ENCODE data around the gene ARL17B. TPM values are rescaled to one million over a fixed set of nuclear protein-coding genes. Genes with fewer than 3 reads are reported as not detected.
"Not testable (repeated sequence)": the region's sequence is repeated elsewhere in the genome, so short reads cannot be mapped to it uniquely, and the experiment has no call there.

ARL17B gene
- total RNA-seq (2021) (24.0 to 29.5 TPM (median 28.3 TPM) in 3 replicates), Bru-seq, nascent RNA (percentile 59 among the genes with signal in this experiment)
- long read RNA-seq, experiment 1, transcript ARL17B-207 (5 exons, 731 nt), result minor isoform, 9 of 62 reads
- long read RNA-seq, experiment 1, transcript ARL17B-202 (4 exons, 743 nt), result major isoform, 20 of 62 reads
- long read RNA-seq, experiment 1, partial matches to known transcripts, result 2 of 62 reads
- long read RNA-seq, experiment 1, other reads (novel, unspliced or antisense), result 26 of 62 reads
- long read RNA-seq, experiment 2, partial matches to known transcripts, result 1 of 12 reads
- long read RNA-seq, experiment 2, other reads (novel, unspliced or antisense), result 8 of 12 reads
- long read RNA-seq, experiment 3, transcript ARL17B-207 (5 exons, 731 nt), result major isoform, 7 of 23 reads
- long read RNA-seq, experiment 3, partial matches to known transcripts, result 0 of 23 reads
- long read RNA-seq, experiment 3, other reads (novel, unspliced or antisense), result 11 of 23 reads

- DNase-seq (ENCODE audit: low spot score) (peak; percentile 82), ATAC-seq (peak; percentile 96)
- H3K4me1 Mint-ChIP-seq; H3K27ac Mint-ChIP-seq; POLR2A ChIA-PET; H3K4me3 Mint-ChIP-seq; H3K27me3 Mint-ChIP-seq (ENCODE audit: low read depth); H3K9me3 Mint-ChIP-seq; CTCF ChIA-PET; H3K36me3 Mint-ChIP-seq: not testable (repeated sequence)
Measured at GRCh38 chr17:46361755-46362154, at the start of gene ARL17B. TSS of gene ARL17B (minus strand) at chr17:46361766. CDS start at chr17:46358397, 3,369 bp downstream.

DNA sequence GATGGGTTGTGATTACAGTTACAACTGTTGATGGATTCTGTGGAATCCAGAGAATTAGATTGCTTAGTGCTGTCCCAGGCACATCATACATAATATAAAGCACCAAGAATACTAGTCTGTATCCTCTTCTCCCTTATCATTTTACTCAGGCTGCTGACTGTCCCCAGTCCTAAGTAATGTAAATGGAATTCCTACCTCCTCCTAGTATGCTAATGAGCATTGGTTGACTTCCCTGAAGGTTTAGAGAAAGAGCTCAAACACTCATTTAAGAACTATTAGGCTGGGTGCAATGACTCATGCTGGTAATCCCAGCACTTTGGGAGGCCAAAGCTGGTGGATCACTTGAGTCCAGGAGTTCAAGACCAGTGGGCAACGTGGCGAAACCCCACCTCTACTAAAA is 48.3 kb upstream of the ARL17B start:
- H3K4me3 Mint-ChIP-seq; H3K36me3 Mint-ChIP-seq; DNase-seq (ENCODE audit: low spot score); H3K9me3 Mint-ChIP-seq; POLR2A ChIA-PET; H3K27ac Mint-ChIP-seq; CTCF ChIA-PET; H3K4me1 Mint-ChIP-seq; H3K27me3 Mint-ChIP-seq (ENCODE audit: low read depth): not testable (repeated sequence)
- ATAC-seq, result peak; percentile 99

DNA sequence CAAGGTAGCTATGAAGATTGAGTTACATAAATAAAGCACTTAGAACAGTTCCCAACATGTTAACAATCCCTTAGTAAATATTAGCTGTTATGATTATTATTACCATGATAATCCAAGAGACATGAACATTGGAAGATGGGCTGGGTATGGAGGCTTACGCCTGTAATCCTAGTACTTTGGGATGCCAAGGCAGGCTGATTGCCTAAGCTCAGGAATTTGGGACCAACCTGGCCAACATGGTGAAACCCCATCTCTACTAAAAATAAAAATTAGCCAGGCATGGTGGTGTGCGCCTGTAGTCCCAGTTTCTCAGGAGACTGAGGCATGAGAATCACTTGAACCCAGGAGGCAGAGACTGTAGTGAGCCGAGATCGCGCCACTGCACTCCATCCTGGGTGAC is 45.6 kb upstream of the ARL17B start:
- DNase-seq (ENCODE audit: low spot score); H3K27ac Mint-ChIP-seq; H3K4me3 Mint-ChIP-seq; H3K4me1 Mint-ChIP-seq; H3K27me3 Mint-ChIP-seq (ENCODE audit: low read depth); POLR2A ChIA-PET; ATAC-seq; H3K36me3 Mint-ChIP-seq; H3K9me3 Mint-ChIP-seq; CTCF ChIA-PET: not testable (repeated sequence)

DNA sequence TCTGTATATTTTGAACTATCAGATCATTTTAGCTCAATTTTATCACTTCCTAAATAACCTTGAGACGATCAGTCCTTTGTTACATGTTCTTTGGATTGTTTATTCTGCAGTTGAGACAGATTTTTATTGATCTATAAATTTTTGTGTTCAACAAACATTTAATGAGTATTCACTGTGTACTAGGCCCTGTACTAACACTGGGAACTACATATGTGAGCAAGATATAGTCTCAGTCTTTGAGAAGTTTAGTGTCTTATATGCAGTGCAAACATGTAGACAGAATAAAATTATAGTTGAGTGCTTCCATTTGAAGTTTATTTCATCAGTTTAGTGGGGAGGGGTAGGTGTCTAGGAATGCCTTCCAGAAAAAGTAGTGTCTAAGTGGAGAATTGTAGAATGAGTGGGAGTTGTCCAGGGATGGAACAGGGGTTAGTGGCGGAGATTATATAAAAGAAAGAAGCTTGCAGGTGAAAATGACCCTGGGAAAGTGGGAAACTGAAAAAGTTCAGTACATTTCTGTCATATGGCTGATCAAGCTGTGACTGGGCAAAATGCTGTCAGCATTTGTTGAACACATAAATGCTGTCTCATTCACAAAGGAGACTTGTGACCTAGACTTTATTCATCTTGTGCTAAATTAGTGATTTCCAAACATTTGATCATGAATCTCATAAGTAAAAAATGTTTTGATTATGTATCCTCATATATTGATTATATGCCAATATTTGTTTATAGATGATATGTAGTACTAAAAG is 39.6 kb upstream of the ARL17B start:
- H3K27me3 Mint-ChIP-seq (ENCODE audit: low read depth); H3K36me3 Mint-ChIP-seq; H3K4me1 Mint-ChIP-seq; ATAC-seq; DNase-seq (ENCODE audit: low spot score); CTCF ChIA-PET; H3K9me3 Mint-ChIP-seq; H3K4me3 Mint-ChIP-seq; POLR2A ChIA-PET; H3K27ac Mint-ChIP-seq: not testable (repeated sequence)

DNA sequence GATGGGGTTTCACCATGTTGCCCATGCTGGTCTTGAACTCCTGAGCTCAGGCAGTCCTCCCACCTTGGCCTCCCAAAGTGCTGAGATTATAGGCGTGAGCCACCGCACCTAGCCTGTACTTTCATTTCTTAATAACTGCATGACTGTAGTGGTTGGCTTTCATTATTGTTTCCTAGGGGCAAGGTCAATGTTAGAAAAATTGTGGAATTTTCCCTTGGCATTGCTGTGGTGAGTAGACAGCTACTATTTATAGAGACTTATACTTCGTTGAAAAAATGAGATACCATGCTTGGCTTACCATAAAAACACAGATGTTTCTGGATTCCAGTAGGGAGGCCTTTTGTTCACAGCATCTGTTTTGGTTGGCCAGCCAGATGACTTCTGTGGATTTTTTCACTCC is 39.0 kb upstream of the ARL17B start:
- H3K27me3 Mint-ChIP-seq (ENCODE audit: low read depth); H3K4me3 Mint-ChIP-seq; H3K27ac Mint-ChIP-seq; H3K4me1 Mint-ChIP-seq; ATAC-seq; CTCF ChIA-PET; H3K36me3 Mint-ChIP-seq; DNase-seq (ENCODE audit: low spot score); POLR2A ChIA-PET; H3K9me3 Mint-ChIP-seq: not testable (repeated sequence)

- H3K4me1 Mint-ChIP-seq; CTCF ChIA-PET; H3K36me3 Mint-ChIP-seq; H3K27ac Mint-ChIP-seq; DNase-seq (ENCODE audit: low spot score); H3K4me3 Mint-ChIP-seq; H3K27me3 Mint-ChIP-seq (ENCODE audit: low read depth); POLR2A ChIA-PET; H3K9me3 Mint-ChIP-seq; ATAC-seq: not testable (repeated sequence)
Measured at GRCh38 chr17:46399993-46400392, 38.4 kb upstream of the ARL17B start.

GRCh38 chr17:46396292-46396691 is 34.7 kb upstream of the ARL17B start:
- ATAC-seq; H3K9me3 Mint-ChIP-seq; CTCF ChIA-PET; DNase-seq (ENCODE audit: low spot score); H3K36me3 Mint-ChIP-seq; H3K4me1 Mint-ChIP-seq; POLR2A ChIA-PET; H3K27me3 Mint-ChIP-seq (ENCODE audit: low read depth); H3K27ac Mint-ChIP-seq; H3K4me3 Mint-ChIP-seq: not testable (repeated sequence)

DNA sequence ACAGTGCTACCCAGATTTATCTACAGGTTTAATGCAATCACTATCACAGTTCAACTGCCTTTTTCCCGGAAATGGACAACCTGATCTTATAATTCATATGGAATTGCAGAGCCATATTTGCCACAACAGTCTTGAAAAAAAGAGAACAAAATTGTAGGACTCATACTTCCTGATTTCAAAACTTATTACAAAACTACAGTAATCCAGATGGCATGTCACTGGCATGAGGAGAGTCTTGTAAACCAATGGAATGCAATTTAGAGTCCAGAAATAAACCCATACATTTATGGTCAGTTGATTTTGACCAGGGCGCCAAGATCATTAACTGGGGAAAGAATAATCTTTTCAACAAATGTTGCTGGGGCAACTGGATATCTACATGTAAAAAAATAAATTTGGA is 32.1 kb upstream of the ARL17B start:
- POLR2A ChIA-PET; CTCF ChIA-PET; ATAC-seq; DNase-seq (ENCODE audit: low spot score); H3K9me3 Mint-ChIP-seq; H3K27me3 Mint-ChIP-seq (ENCODE audit: low read depth); H3K4me1 Mint-ChIP-seq; H3K4me3 Mint-ChIP-seq; H3K36me3 Mint-ChIP-seq; H3K27ac Mint-ChIP-seq: not testable (repeated sequence)

DNA sequence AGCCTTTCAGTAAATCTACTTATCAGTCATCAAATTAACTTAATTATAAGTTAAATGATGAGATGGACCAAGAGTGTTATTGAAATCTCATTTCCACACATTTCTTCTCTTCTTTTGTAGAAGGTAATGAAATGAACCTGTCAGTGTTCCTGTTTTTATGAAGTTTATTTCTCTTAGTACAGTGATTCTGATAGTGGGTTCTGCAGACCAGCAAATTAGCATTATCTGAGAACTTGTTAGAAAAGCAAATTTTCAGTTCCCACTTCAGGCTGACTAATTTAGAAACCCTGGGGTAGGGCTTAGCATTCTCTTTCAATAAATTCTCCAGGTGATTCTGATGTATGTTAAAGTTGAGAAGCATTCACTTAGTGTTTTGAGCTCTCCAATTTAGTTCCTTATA is 23.9 kb upstream of the ARL17B start:
- ATAC-seq; CTCF ChIA-PET; POLR2A ChIA-PET; H3K9me3 Mint-ChIP-seq; H3K36me3 Mint-ChIP-seq; DNase-seq (ENCODE audit: low spot score); H3K4me3 Mint-ChIP-seq; H3K27ac Mint-ChIP-seq; H3K27me3 Mint-ChIP-seq (ENCODE audit: low read depth); H3K4me1 Mint-ChIP-seq: not testable (repeated sequence)

DNA sequence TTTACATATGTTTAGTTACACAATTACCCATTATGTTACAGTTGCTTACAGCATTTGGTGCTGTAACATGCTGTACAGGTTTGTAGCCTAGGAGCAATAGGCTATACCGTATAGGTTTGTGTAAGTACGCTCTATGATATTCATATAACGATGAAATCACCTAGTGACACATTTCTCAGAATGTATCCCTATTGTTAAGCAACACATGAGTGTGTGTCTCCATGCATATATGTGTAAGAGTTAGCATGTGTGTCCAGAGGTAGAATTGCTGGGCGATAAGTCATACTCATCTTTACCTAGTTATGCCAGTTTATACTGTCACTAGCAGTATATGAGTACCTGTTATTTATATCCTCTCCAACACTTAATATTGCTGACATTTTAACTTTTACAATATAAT is 21.6 kb upstream of the ARL17B start:
- POLR2A ChIA-PET; H3K4me3 Mint-ChIP-seq; DNase-seq (ENCODE audit: low spot score); H3K36me3 Mint-ChIP-seq; H3K27me3 Mint-ChIP-seq (ENCODE audit: low read depth); H3K27ac Mint-ChIP-seq; CTCF ChIA-PET; ATAC-seq; H3K9me3 Mint-ChIP-seq; H3K4me1 Mint-ChIP-seq: not testable (repeated sequence)

- POLR2A ChIA-PET; H3K27me3 Mint-ChIP-seq (ENCODE audit: low read depth); DNase-seq (ENCODE audit: low spot score); H3K27ac Mint-ChIP-seq; H3K4me1 Mint-ChIP-seq; H3K9me3 Mint-ChIP-seq; H3K4me3 Mint-ChIP-seq; H3K36me3 Mint-ChIP-seq; CTCF ChIA-PET: not testable (repeated sequence)
- ATAC-seq, result peak; percentile 19
Measured at GRCh38 chr17:46373418-46373817, 11.9 kb upstream of the ARL17B start.

DNA sequence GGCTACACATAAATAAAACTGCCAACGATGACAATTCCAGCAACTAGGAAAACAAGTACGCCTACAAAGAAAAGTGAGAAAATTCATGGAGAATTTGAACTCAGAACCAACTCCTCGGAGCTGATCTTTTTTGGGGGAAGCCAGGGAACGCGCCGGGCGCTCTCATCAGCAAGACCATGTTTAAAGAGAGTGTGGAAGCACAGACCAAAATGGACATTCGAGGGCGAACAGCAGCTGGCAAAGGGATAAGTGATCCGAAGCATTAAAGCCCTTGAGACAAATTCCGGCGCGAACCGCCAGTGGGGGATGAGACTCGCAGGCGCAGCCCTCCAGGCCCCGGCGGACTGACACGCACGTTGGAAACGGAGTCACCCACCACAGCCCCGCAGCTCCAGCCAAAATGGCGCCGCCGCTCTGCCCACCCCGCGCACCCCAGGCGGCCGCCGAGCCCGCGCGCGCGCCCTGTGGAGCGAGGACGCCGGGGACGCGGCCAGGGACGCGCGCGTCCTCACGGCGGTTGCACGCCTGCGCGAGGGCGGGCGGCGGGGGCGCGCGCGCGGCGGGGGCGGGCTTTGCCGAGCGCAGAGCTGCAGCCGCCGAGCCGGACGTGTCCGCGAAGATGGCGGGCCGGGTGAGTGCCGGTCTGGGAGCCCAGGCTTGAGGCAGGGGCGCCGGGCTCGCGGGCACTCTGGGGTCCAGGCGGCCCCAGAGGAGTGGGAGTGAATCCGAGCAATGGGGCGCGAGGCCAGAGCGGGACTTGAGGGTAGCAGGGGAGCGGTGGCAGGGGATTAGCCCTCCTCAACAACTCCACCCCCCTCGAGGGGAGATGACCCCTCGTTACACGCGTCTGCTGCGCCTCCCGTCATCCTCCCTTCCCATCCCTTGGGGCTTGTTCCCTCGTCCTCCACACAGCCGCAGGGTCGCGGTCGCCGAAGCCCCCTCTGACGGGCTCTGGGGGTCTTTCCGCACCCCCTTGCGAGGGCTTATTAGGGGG is 11.0 kb upstream of the ARL17B start:
- peak; percentile 82 for ATAC-seq
- H3K9me3 Mint-ChIP-seq; H3K27ac Mint-ChIP-seq; H3K4me3 Mint-ChIP-seq; H3K4me1 Mint-ChIP-seq; CTCF ChIA-PET; H3K36me3 Mint-ChIP-seq; POLR2A ChIA-PET; H3K27me3 Mint-ChIP-seq (ENCODE audit: low read depth); DNase-seq (ENCODE audit: low spot score): not testable (repeated sequence)

Data from WTC11 (cell line).